Stimulated activated CD4-positive, alpha-beta T cell treated with anti-CD3 and anti-CD28 coated beads, TNF-alpha, amount 100 ng/mL, for 48 hours (primary cell): ENCODE measurements around the gene SYNPO2.

ENCODE experiments used
- DNase-seq, 3 donors: peaks; one replicate each; pipeline ENCODE4 v3.0.0-alpha.2; 2020; ENCODE audit warnings: low read depth in 3 of 3

SYNPO2 gene

GRCh38 chr4:118881512-118882146, 7.0 kb upstream of the SYNPO2 start:
- no peak for DNase-seq

- no peak for DNase-seq
Observed at GRCh38 chr4:118883861-118884260, 4.8 kb upstream of the SYNPO2 start.

GRCh38 chr4:118884716-118885115, 3.9 kb upstream of the SYNPO2 start:
- no peak for DNase-seq

- DNase-seq = no peak
Observed at GRCh38 chr4:118889312-118889691, 648 bp downstream of the SYNPO2 start.

- no peak for DNase-seq
Observed at GRCh38 chr4:118894034-118894433, 5.4 kb downstream of the SYNPO2 start.

- DNase-seq = no peak
Observed at GRCh38 chr4:118898221-118898620, 9.6 kb downstream of the SYNPO2 start.

GRCh38 chr4:118898684-118899138, 10.1 kb downstream of the SYNPO2 start:
- DNase-seq = no peak

- no peak for DNase-seq
Observed at GRCh38 chr4:118904418-118904817, 15.8 kb downstream of the SYNPO2 start.

- DNase-seq = no peak
Observed at GRCh38 chr4:118904935-118905334, 16.3 kb downstream of the SYNPO2 start.

- DNase-seq = no peak
Observed at GRCh38 chr4:118905566-118905965, 16.9 kb downstream of the SYNPO2 start.

GRCh38 chr4:118909173-118909956, 20.7 kb downstream of the SYNPO2 start:
- no peak for DNase-seq

GRCh38 chr4:118910221-118910620, 21.6 kb downstream of the SYNPO2 start:
- DNase-seq = no peak

- no peak for DNase-seq
Observed at GRCh38 chr4:118911238-118911703, 22.6 kb downstream of the SYNPO2 start.

- DNase-seq = no peak
Observed at GRCh38 chr4:118915468-118915867, 26.8 kb downstream of the SYNPO2 start.

GRCh38 chr4:118916691-118917289, 28.1 kb downstream of the SYNPO2 start:
- no peak for DNase-seq

GRCh38 chr4:118917582-118917981, 28.9 kb downstream of the SYNPO2 start:
- DNase-seq = no peak

GRCh38 chr4:118918388-118918787, 29.7 kb downstream of the SYNPO2 start:
- no peak for DNase-seq

- no peak for DNase-seq
Observed at GRCh38 chr4:118920247-118920646, 31.6 kb downstream of the SYNPO2 start.

GRCh38 chr4:118921786-118922185, 33.1 kb downstream of the SYNPO2 start:
- no peak for DNase-seq

GRCh38 chr4:118923891-118924290, 35.2 kb downstream of the SYNPO2 start:
- no peak for DNase-seq

- no peak for DNase-seq
Observed at GRCh38 chr4:118927974-118928373, 39.3 kb downstream of the SYNPO2 start.

GRCh38 chr4:118930255-118930654, 41.6 kb downstream of the SYNPO2 start:
- no peak for DNase-seq

GRCh38 chr4:118931786-118932185, 43.1 kb downstream of the SYNPO2 start:
- no peak for DNase-seq
